GM23338 (cell line): Measurements from ENCODE around the gene SPR. TPM values are rescaled to one million over a fixed set of nuclear protein-coding genes. Genes with fewer than 3 reads are reported as not detected.

Source experiments
- ATAC-seq: fragments of 200-7000 bp; cut with Tn5 transposase; 3 replicates; pipeline ENCODE4 v1.9.1; 2020
- DNase-seq: peaks from one replicate; pipeline ENCODE4 v3.0.0-alpha.2; 2015; ENCODE audit warnings: low spot score
- H2AFZ ChIP-seq: fragments of 200-600 bp; sonication (generic); 2 replicates; pipeline ENCODE4 v1.8.0; 2016; ENCODE audit warnings: antibody characterized with exemption, mild to moderate bottlenecking, moderate library complexity
- H3F3A ChIP-seq: fragments of 200-600 bp; sonication (generic); replicated peaks from 2 replicates; pipeline ENCODE4 v1.8.0; 2017; ENCODE audit warnings: antibody characterized with exemption, mixed run types, low read depth
- H3K27ac ChIP-seq: fragments of 200-600 bp; sonication (generic); 2 replicates; pipeline ENCODE4 v1.6.1; 2016; ENCODE audit warnings: low read depth
- H3K27me3 ChIP-seq: fragments of 200-600 bp; sonication (generic); 2 replicates; pipeline ENCODE4 v1.8.0; 2016; ENCODE audit warnings: mild to moderate bottlenecking, mixed run types, moderate library complexity; ENCODE audit not compliant: insufficient read depth
- H3K36me3 ChIP-seq: fragments of 200-600 bp; sonication (generic); 2 replicates; pipeline ENCODE4 v1.8.0; 2016; ENCODE audit warnings: mild to moderate bottlenecking; ENCODE audit not compliant: insufficient read depth
- H3K4me1 ChIP-seq: fragments of 200-600 bp; sonication (generic); 2 replicates; pipeline ENCODE4 v1.8.0; 2016; ENCODE audit warnings: mild to moderate bottlenecking, moderate library complexity; ENCODE audit not compliant: insufficient read depth
- H3K4me2 ChIP-seq: fragments of 200-600 bp; sonication (generic); 2 replicates; pipeline ENCODE4 v1.7.1; 2017; ENCODE audit warnings: mixed run types
- H3K4me3 ChIP-seq: fragments of 200-600 bp; sonication (generic); 2 replicates; pipeline ENCODE4 v1.6.1; 2016; ENCODE audit warnings: mixed run types
- H3K79me2 ChIP-seq: fragments of 200-600 bp; sonication (generic); replicated peaks from 2 replicates; pipeline ENCODE4 v1.8.0; 2017; ENCODE audit warnings: mild to moderate bottlenecking; ENCODE audit not compliant: insufficient read depth
- H3K9me2 ChIP-seq: fragments of 200-600 bp; sonication (generic); 2 replicates; pipeline ENCODE4 v1.8.0; 2017; ENCODE audit not compliant: insufficient read depth
- H4K20me1 ChIP-seq: fragments of 200-600 bp; sonication (generic); replicated peaks from 2 replicates; pipeline ENCODE4 v1.8.0; 2017; ENCODE audit warnings: mild to moderate bottlenecking; ENCODE audit not compliant: insufficient read depth
- H3K27ac Mint-ChIP-seq: 2 replicates; pipeline ENCODE4 v1.8.0; 2020; ENCODE audit warnings: inconsistent platforms, mild to moderate bottlenecking, moderate library complexity, mixed read lengths
- H3K27me3 Mint-ChIP-seq: 3 replicates; pipeline ENCODE4 v1.8.0; 2022; ENCODE audit warnings: low read depth, mild to moderate bottlenecking, moderate library complexity, mixed read lengths, inconsistent platforms; ENCODE audit not compliant: insufficient read depth, poor library complexity
- H3K36me3 Mint-ChIP-seq: 3 replicates; pipeline ENCODE4 v1.8.0; 2021; ENCODE audit warnings: low read depth, mild to moderate bottlenecking, inconsistent platforms, moderate library complexity, mixed read lengths
- H3K4me1 Mint-ChIP-seq: 3 replicates; pipeline ENCODE4 v1.8.0; 2020; ENCODE audit warnings: mild to moderate bottlenecking, inconsistent platforms, mixed read lengths
- H3K4me3 Mint-ChIP-seq: 3 replicates; pipeline ENCODE4 v1.8.0; 2021; ENCODE audit warnings: moderate library complexity, mild to moderate bottlenecking, inconsistent platforms, mixed read lengths
- H3K9me3 Mint-ChIP-seq: 3 replicates; pipeline ENCODE4 v1.8.0; 2020; ENCODE audit warnings: moderate library complexity, mild to moderate bottlenecking, inconsistent platforms, mixed read lengths
- CTCF ChIP-seq, 2 experiments: fragments of 200-600 bp in 1 of 2; sonication (generic) in 1 of 2; conservative IDR thresholded peaks; 2 replicates each; pipeline versions ENCODE4 v1.5.1 to v1.6.1; 2016 to 2017; ENCODE audit warnings: antibody characterized with exemption in 2 of 2, low read depth in 2 of 2, mild to moderate bottlenecking in 2 of 2, moderate library complexity in 1 of 2
- JUNB ChIP-seq: IDR thresholded peaks from one replicate; pipeline ENCODE4 v1.6.1; 2016; ENCODE audit warnings: antibody characterized with exemption; ENCODE audit not compliant: unreplicated experiment
- polyA plus RNA-seq: library from polyadenylated mRNA; unstranded; fragments of >200 nt; fragmentation: Nextera tagmentation; extraction: Ambion mirVana; gene quantifications from 2 replicates; pipeline ENCODE4 v1.2.1, GENCODE V29; 2016
- total RNA-seq: library from RNA; depleted of rRNA; stranded (reverse); fragments of >200 nt; shearing (Covaris generic); gene quantifications from 2 replicates; pipeline ENCODE4 v1.2.3, GENCODE V29; 2014
- TF ChIP-seq, protein P1 (sequence below): fragments of 250-450 bp; sonication (Bioruptor Pico); IDR thresholded peaks from 2 replicates; pipeline ENCODE4 v1.5.0; 2020; ENCODE audit warnings: mild to moderate bottlenecking, moderate library complexity

Gene SPR
- total and polyA plus RNA-seq, 2 experiments from 2014 or later, result 10.7 to 15.2 TPM

DNA sequence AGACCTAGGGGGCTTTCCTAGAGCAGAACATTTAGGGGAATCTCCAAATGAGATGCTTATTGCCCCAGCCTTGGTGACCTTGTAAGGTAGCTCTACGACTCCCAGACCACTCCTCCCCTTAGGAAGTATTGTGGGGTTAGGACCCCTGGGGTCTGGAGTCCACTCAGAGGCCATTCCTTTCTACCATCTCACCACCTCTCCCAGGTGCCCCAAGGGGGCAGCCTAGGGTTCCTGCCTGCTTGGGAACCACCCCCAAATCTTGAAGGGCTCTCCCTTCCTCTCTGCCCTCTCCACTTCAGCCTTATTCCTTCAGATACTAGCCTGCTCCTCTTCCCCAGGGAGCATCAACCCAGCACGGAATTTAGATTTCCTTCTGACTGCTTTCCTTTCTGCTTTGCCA, 43.9 kb upstream of the SPR start:
- no peaks in the 10 kb centered on the region for H3K27me3 ChIP-seq
- Mint-ChIP-seq H3K36me3 (no peaks in the 10 kb centered on the region), H3K27ac (no peak overlapping the region), H3K9me3 (no peaks in the 10 kb centered on the region), H3K27me3 (peaks cover 3% of the 10 kb centered on the region), H3K4me3 (no peak overlapping the region), H3K4me1 (peaks cover 4% of the 10 kb centered on the region)
- H4K20me1 ChIP-seq, result no peaks in the 10 kb centered on the region
- no peak for TF ChIP-seq JUNB
- peak; percentile 46 to 51; a peak in 3 of 4 replicates for TF ChIP-seq CTCF (conservative IDR thresholded peaks at IDR 0.05; ENCODE audit: low read depth in 2 of 2)
- TF ChIP-seq, protein P1, sequence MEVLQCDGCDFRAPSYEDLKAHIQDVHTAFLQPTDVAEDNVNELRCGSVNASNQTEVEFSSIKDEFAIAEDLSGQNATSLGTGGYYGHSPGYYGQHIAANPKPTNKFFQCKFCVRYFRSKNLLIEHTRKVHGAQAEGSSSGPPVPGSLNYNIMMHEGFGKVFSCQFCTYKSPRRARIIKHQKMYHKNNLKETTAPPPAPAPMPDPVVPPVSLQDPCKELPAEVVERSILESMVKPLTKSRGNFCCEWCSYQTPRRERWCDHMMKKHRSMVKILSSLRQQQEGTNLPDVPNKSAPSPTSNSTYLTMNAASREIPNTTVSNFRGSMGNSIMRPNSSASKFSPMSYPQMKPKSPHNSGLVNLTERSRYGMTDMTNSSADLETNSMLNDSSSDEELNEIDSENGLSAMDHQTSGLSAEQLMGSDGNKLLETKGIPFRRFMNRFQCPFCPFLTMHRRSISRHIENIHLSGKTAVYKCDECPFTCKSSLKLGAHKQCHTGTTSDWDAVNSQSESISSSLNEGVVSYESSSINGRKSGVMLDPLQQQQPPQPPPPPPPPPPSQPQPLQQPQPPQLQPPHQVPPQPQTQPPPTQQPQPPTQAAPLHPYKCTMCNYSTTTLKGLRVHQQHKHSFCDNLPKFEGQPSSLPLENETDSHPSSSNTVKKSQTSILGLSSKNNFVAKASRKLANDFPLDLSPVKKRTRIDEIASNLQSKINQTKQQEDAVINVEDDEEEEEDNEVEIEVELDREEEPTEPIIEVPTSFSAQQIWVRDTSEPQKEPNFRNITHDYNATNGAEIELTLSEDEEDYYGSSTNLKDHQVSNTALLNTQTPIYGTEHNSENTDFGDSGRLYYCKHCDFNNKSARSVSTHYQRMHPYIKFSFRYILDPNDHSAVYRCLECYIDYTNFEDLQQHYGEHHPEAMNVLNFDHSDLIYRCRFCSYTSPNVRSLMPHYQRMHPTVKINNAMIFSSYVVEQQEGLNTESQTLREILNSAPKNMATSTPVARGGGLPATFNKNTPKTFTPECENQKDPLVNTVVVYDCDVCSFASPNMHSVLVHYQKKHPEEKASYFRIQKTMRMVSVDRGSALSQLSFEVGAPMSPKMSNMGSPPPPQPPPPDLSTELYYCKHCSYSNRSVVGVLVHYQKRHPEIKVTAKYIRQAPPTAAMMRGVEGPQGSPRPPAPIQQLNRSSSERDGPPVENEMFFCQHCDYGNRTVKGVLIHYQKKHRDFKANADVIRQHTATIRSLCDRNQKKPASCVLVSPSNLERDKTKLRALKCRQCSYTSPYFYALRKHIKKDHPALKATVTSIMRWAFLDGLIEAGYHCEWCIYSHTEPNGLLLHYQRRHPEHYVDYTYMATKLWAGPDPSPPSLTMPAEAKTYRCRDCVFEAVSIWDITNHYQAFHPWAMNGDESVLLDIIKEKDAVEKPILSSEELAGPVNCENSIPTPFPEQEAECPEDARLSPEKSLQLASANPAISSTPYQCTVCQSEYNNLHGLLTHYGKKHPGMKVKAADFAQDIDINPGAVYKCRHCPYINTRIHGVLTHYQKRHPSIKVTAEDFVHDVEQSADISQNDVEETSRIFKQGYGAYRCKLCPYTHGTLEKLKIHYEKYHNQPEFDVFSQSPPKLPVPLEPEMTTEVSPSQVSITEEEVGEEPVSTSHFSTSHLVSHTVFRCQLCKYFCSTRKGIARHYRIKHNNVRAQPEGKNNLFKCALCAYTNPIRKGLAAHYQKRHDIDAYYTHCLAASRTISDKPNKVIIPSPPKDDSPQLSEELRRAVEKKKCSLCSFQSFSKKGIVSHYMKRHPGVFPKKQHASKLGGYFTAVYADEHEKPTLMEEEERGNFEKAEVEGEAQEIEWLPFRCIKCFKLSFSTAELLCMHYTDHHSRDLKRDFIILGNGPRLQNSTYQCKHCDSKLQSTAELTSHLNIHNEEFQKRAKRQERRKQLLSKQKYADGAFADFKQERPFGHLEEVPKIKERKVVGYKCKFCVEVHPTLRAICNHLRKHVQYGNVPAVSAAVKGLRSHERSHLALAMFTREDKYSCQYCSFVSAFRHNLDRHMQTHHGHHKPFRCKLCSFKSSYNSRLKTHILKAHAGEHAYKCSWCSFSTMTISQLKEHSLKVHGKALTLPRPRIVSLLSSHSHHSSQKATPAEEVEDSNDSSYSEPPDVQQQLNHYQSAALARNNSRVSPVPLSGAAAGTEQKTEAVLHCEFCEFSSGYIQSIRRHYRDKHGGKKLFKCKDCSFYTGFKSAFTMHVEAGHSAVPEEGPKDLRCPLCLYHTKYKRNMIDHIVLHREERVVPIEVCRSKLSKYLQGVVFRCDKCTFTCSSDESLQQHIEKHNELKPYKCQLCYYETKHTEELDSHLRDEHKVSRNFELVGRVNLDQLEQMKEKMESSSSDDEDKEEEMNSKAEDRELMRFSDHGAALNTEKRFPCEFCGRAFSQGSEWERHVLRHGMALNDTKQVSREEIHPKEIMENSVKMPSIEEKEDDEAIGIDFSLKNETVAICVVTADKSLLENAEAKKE (CRISPR knock-in tag), result 0 out of 2 replicates have a peak, but pooled peaks have one; percentile 32
- peaks cover 3% of the 10 kb centered on the region; the same call in 1 of the 2 replicates for H3K4me1 ChIP-seq
- DNase-seq, result peak; percentile 72
- peak; percentile 93 for ATAC-seq
- no peaks in the 10 kb centered on the region for H3K79me2 ChIP-seq
- H3K36me3 ChIP-seq, result no peaks in the 10 kb centered on the region
- H3K4me2 ChIP-seq, result no peak overlapping the region
- H3K27ac ChIP-seq, result no peak overlapping the region
- no peaks in the 10 kb centered on the region for H3F3A ChIP-seq
- no peak overlapping the region for H2AFZ ChIP-seq
- peaks cover 2% of the 10 kb centered on the region; the same call in 1 of the 2 replicates for H3K9me2 ChIP-seq
- H3K4me3 ChIP-seq, result no peak overlapping the region
